NCI-H2196 treated with DMSO at 0.1 percent for 48 hours (cell line): ENCODE results near the gene BICC1.

Experiments used
- DNase-seq: peaks from one replicate; lab custom pipeline; 2025; ENCODE audit not compliant: unreplicated experiment; lab: John Stamatoyannopoulos, UW

Gene BICC1

GRCh38 chr10:58514111-58514770 lies 1.6 kb downstream of the BICC1 start:
- DNase-seq = no peak

GRCh38 chr10:58515291-58515941 lies 2.7 kb downstream of the BICC1 start:
- no peak for DNase-seq

GRCh38 chr10:58516119-58516518 lies 3.4 kb downstream of the BICC1 start:
- DNase-seq = no peak

- DNase-seq = no peak
Measured at GRCh38 chr10:58516671-58517070, 4.0 kb downstream of the BICC1 start.

GRCh38 chr10:58517081-58517480 lies 4.4 kb downstream of the BICC1 start:
- DNase-seq = no peak

GRCh38 chr10:58517491-58518355 lies 5.1 kb downstream of the BICC1 start:
- DNase-seq = no peak

GRCh38 chr10:58518775-58519174 lies 6.1 kb downstream of the BICC1 start:
- no peak for DNase-seq

GRCh38 chr10:58529077-58529728 lies 16.5 kb downstream of the BICC1 start:
- no peak for DNase-seq

GRCh38 chr10:58531084-58531695 lies 18.5 kb downstream of the BICC1 start:
- peak; percentile 1 for DNase-seq

GRCh38 chr10:58535311-58535710 lies 22.6 kb downstream of the BICC1 start:
- DNase-seq = no peak

GRCh38 chr10:58543141-58543540 lies 30.5 kb downstream of the BICC1 start:
- DNase-seq = no peak

GRCh38 chr10:58544135-58544534 lies 31.5 kb downstream of the BICC1 start:
- DNase-seq = no peak

- no peak for DNase-seq
Measured at GRCh38 chr10:58545427-58545826, 32.8 kb downstream of the BICC1 start.

GRCh38 chr10:58546137-58546536 lies 33.5 kb downstream of the BICC1 start:
- DNase-seq = no peak

GRCh38 chr10:58546722-58547445 lies 34.2 kb downstream of the BICC1 start:
- no peak for DNase-seq

- no peak for DNase-seq
Measured at GRCh38 chr10:58547963-58548362, 35.3 kb downstream of the BICC1 start.

GRCh38 chr10:58554316-58554715 lies 41.6 kb downstream of the BICC1 start:
- no peak for DNase-seq

- DNase-seq = no peak
Measured at GRCh38 chr10:58555170-58555929, 42.7 kb downstream of the BICC1 start.

GRCh38 chr10:58555930-58556311 lies 43.2 kb downstream of the BICC1 start:
- DNase-seq = no peak
